ENCODE results near the gene TFDP1.

GRCh38 chr13:113663934-113664333 lies 79.4 kb downstream of the TFDP1 start:
- TF ChIP-seq, protein P1, sequence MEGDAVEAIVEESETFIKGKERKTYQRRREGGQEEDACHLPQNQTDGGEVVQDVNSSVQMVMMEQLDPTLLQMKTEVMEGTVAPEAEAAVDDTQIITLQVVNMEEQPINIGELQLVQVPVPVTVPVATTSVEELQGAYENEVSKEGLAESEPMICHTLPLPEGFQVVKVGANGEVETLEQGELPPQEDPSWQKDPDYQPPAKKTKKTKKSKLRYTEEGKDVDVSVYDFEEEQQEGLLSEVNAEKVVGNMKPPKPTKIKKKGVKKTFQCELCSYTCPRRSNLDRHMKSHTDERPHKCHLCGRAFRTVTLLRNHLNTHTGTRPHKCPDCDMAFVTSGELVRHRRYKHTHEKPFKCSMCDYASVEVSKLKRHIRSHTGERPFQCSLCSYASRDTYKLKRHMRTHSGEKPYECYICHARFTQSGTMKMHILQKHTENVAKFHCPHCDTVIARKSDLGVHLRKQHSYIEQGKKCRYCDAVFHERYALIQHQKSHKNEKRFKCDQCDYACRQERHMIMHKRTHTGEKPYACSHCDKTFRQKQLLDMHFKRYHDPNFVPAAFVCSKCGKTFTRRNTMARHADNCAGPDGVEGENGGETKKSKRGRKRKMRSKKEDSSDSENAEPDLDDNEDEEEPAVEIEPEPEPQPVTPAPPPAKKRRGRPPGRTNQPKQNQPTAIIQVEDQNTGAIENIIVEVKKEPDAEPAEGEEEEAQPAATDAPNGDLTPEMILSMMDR (IDR thresholded peaks at IDR 0.05), result no peak
- TF ChIP-seq POLR2A (IDR thresholded peaks at IDR 0.05; ENCODE audit: low read depth), result no peak
